Prostate gland (tissue), 2 donors: Measurements from ENCODE around the gene MYO5B. TPM values are rescaled to one million over a fixed set of nuclear protein-coding genes. Genes with fewer than 3 reads are reported as not detected.

Source experiments
- DNase-seq: peaks from one replicate; pipeline ENCODE4 v3.0.0-alpha.2; 2019; ENCODE audit warnings: low spot score
- H3K27ac ChIP-seq, 2 donors: fragments of 200-600 bp; sonication (generic); 2 replicates each; pipeline ENCODE4 v1.5.1; 2017 to 2019
- H3K27me3 ChIP-seq: fragments of 200-600 bp; sonication (generic); replicated peaks from 2 replicates; pipeline ENCODE4 v1.5.1; 2019; ENCODE audit not compliant: insufficient read depth
- H3K36me3 ChIP-seq, 2 donors: fragments of 200-600 bp; sonication (generic); 1 replicate in 1 of 2; 2 replicates in 1 of 2; pipeline versions ENCODE4 v1.5.1 to v1.8.1; 2017 to 2019
- H3K4me1 ChIP-seq: fragments of 200-600 bp; sonication (generic); replicated peaks from 2 replicates; pipeline ENCODE4 v1.5.1; 2019
- H3K4me3 ChIP-seq, 2 donors: fragments of 200-600 bp; sonication (generic); 2 replicates each; pipeline ENCODE4 v1.5.1; 2017 to 2019
- H3K9me3 ChIP-seq: fragments of 200-600 bp; sonication (generic); 2 replicates; pipeline ENCODE4 v1.5.1; 2017
- CTCF ChIP-seq, 4 experiments: fragments of 200-600 bp in 2 of 4; fragments of 450-650 bp in 2 of 4; sonication (generic) in 2 of 4; IDR thresholded peaks; 1 replicate in 3 of 4; 2 replicates in 1 of 4; pipeline ENCODE4 v1.5.1; 2016 to 2019; ENCODE audit warnings: antibody characterized with exemption in 4 of 4, mild to moderate bottlenecking in 2 of 4, moderate library complexity in 2 of 4
- POLR2A ChIP-seq: fragments of 450-650 bp; IDR thresholded peaks from one replicate; pipeline ENCODE4 v1.6.1; 2016; ENCODE audit warnings: antibody characterized with exemption, mild to moderate bottlenecking
- POLR2AphosphoS5 ChIP-seq: sonication (generic); formaldehyde crosslinking; IDR thresholded peaks from one replicate; pipeline ENCODE4 v1.6.1; 2017; ENCODE audit warnings: antibody characterized with exemption
- WGBS: methylation state at CpG from one replicate; pipeline ENCODE4 v1.1.5; 2018; 5-methylcytosine and 5-hydroxymethylcytosine counted together
- intact Hi-C: fragments of 100-400 bp; cut with DNase I; formaldehyde crosslinking; loops from one replicate; pipeline ENCODE4 v1.14.2; 2022
- total RNA-seq, 2 donors: library from RNA; depleted of rRNA; stranded (reverse); fragments of >200 nt; gene quantifications; one replicate each; pipeline ENCODE4 v1.1.0, GENCODE V29; 2016

Gene MYO5B
- total RNA-seq, 2 donors from 2014 or later, result 28.5 to 31.1 TPM

GRCh38 chr18:50051288-50051687 is 143.7 kb downstream of the MYO5B start:
- Histone ChIP-seq H3K9me3 (no peaks in the 10 kb centered on the region), H3K36me3 (no peaks in the 10 kb centered on the region), H3K27me3 (no peaks in the 10 kb centered on the region), H3K4me3 (no peak overlapping the region), H3K4me1 (no peaks in the 10 kb centered on the region), H3K27ac (no peak overlapping the region)
- intact Hi-C loops, result no loop called here
- TF ChIP-seq CTCF (IDR thresholded peaks at IDR 0.05), result peak in 2 of 4 experiments; percentile 3 to 18
- no peak for TF ChIP-seq POLR2AphosphoS5
- no peak for DNase-seq

GRCh38 chr18:50045126-50045525 is 149.8 kb downstream of the MYO5B start:
- Histone ChIP-seq H3K36me3 (no peaks in the 10 kb centered on the region), H3K4me1 (no peaks in the 10 kb centered on the region), H3K4me3 (no peak overlapping the region), H3K27me3 (no peaks in the 10 kb centered on the region), H3K9me3 (no peaks in the 10 kb centered on the region), H3K27ac (no peak overlapping the region)
- TF ChIP-seq CTCF (IDR thresholded peaks at IDR 0.05), result no peak
- no peak for TF ChIP-seq POLR2AphosphoS5
- TF ChIP-seq POLR2A, result no peak
- no peak for DNase-seq
- WGBS, result 75% methylated on average over 4 of the region's 4 CpGs
- intact Hi-C loops, result no loop called here

- intact Hi-C loops, result no loop called here
- WGBS, result 66% methylated on average over 3 of the region's 3 CpGs
- H3K27ac ChIP-seq, result no peak overlapping the region
- H3K4me3 ChIP-seq, result no peak overlapping the region
- no peaks in the 10 kb centered on the region for H3K4me1 ChIP-seq
- no peak for TF ChIP-seq POLR2A
- no peak for TF ChIP-seq POLR2AphosphoS5
- no peak for TF ChIP-seq CTCF (IDR thresholded peaks at IDR 0.05)
- DNase-seq, result no peak
- no peaks in the 10 kb centered on the region for H3K36me3 ChIP-seq
- no peaks in the 10 kb centered on the region for H3K9me3 ChIP-seq
- H3K27me3 ChIP-seq, result no peaks in the 10 kb centered on the region
These were observed 150.5 kb downstream of the MYO5B start for GRCh38 chr18:50044402-50044801.

- TF ChIP-seq CTCF (IDR thresholded peaks at IDR 0.05) (no peak), POLR2AphosphoS5 (no peak), POLR2A (no peak)
- H3K36me3 ChIP-seq, result no peaks in the 10 kb centered on the region
- 89% methylated on average over 5 of the region's 5 CpGs for WGBS
- H3K4me3 ChIP-seq, result no peak overlapping the region
- intact Hi-C loops, result no loop called here
- no peaks in the 10 kb centered on the region for H3K27me3 ChIP-seq
- H3K27ac ChIP-seq, result no peak overlapping the region
- no peaks in the 10 kb centered on the region for H3K4me1 ChIP-seq
- H3K9me3 ChIP-seq, result no peaks in the 10 kb centered on the region
- no peak for DNase-seq
These were observed 152.3 kb downstream of the MYO5B start for GRCh38 chr18:50042611-50043010.

GRCh38 chr18:50039746-50040145 is 155.2 kb downstream of the MYO5B start:
- 97% methylated on average over 5 of the region's 5 CpGs for WGBS
- no peaks in the 10 kb centered on the region for H3K27me3 ChIP-seq
- DNase-seq, result no peak
- no peak overlapping the region for H3K4me3 ChIP-seq
- TF ChIP-seq POLR2AphosphoS5 (no peak), CTCF (IDR thresholded peaks at IDR 0.05) (no peak), POLR2A (no peak)
- intact Hi-C loops, result no loop called here
- no peak overlapping the region for H3K27ac ChIP-seq
- no peaks in the 10 kb centered on the region for H3K9me3 ChIP-seq
- H3K36me3 ChIP-seq, result no peaks in the 10 kb centered on the region
- no peaks in the 10 kb centered on the region for H3K4me1 ChIP-seq
